ENCODE data around the gene LRP1B.
A peak's percentile ranks its signal among the peaks of the same experiment; 100 is the strongest.
"Not testable (repeated sequence)": the region's sequence is repeated elsewhere in the genome, so short reads cannot be mapped to it uniquely, and the experiment has no call there.

LRP1B gene

DNA sequence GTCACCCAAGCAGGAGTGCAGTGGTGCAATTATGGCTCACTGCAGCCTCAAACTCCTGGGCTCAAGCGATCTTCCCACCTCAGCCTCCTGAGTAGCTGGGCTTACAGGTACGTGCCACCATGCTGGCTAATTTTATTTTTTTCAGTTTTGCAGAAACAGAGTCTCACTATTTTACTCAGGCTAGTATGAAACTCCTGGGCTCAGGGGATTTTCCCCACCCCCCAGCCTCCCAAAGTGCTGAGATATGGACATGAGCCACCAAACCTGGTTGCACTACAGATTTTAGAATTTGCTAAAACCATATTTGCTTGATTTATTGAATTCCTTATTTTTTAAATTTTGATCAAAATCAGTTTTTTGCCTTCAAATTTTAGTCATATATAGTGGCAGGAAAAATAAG, 1553.4 kb downstream of the LRP1B start:
- DNase-seq: no peak

DNA sequence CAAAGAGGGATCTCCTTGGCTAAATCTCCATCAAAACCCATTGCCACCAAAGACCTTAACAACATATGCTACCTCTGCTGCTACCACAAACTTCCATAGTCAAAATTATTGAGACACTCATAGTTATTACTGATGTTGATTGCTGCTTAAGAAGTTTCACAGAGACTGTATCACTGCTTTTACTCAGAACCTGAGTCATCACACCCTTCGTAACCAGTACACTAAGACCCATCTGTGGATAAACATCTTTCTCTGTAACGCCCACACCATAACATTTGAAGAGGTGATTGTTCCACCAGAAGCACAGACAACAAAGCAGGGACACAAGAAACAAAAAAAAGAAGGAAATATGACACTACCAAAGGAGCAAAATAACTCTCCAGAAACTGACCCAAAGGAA, 1563.1 kb downstream of the LRP1B start:
- no peak for DNase-seq

DNA sequence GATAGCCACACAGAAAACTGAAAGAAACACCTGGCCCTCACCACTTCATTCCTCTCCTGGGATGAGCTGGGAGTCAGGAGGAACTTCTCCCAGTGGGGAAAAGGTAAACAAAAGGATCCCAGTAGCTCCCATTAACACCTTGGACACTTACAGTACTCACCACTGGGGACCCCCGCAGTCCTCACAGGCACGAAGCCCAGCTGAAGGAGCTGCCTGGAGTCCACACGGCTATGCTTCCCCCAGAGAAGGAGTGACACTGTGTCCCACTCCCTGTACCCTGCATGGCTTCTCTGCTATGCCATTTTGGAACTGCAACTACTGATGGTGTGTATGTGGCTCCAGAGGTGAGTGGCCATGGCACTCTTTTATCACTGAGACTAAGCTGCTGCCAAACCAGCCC, 1565.1 kb downstream of the LRP1B start:
- DNase-seq: no peak

DNA sequence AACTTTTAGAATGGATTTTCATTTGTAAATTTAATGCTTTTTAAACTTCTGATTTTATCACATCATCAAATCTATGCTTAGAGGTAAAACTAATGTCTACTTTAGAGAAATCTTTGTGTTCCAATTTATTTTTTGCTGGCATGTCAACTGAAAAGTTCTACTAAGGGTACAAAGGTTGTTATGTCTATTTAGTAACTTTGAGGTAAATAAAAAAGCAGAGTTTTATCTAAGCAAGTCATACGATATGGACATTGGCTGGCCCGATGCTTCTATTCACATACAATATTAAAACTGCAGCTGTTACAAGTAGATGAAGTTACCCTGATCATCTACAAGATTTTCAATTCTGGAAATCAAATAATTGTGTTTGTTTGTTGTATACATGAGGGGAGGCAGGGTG, 1575.1 kb downstream of the LRP1B start:
- no peak for DNase-seq

DNA sequence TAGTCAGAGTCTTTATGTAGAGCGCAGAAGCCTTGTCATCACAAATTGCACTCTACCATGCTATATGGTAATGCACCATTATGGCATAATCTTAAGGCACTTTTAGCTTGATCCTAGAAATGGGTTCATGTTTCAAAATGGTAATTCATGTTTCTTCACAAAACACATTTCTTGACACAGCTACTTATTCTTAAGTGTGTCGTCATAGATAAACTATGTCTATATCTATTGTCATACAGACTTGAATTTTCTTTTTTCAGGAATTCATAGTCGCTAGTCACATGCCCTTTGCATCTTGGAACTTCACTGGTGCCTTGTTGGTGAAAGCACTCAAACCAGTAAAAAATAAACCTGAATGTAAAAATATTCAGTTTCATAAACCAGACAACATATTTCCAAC, 1578.2 kb downstream of the LRP1B start:
- DNase-seq: no peak

DNA sequence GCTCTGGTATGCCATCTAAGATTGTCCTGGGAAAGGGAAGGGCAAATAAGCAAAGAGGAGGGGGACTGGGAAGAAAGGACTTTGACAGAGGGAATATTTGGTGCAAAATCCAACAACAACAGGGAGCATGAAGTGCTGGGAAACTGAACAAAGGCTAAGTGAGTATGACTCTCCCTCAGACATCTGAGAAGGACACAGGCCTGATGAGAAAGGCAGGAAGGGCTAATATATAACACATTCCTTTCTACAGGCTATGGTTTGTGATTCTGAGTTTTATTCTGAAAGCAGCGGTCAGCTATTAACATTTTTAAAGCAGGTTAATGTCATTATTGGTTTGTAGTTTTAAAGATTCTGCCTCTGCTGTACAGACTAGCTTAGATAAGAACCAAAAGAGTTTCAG, 1579.5 kb downstream of the LRP1B start:
- DNase-seq: no peak

DNA sequence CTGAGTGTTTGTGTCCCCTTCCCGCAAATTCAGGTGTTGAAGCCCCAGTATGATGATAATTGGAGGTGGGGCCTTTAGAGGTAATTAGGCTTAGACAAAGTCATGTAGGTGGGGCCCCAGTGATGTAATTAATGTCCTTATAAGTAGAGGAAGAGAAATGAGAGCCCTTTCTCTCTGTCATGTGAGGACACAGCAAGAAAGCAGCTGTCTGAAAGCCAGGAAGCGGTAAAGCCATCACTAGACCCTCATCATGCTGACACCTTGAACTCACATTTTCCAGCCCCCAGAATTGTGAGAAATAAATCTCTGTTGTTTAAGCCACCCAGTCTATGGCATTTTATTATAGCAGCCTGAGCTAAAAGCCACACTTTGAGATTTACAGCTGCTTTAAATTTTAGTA, 1580.0 kb downstream of the LRP1B start:
- DNase-seq: no peak

DNA sequence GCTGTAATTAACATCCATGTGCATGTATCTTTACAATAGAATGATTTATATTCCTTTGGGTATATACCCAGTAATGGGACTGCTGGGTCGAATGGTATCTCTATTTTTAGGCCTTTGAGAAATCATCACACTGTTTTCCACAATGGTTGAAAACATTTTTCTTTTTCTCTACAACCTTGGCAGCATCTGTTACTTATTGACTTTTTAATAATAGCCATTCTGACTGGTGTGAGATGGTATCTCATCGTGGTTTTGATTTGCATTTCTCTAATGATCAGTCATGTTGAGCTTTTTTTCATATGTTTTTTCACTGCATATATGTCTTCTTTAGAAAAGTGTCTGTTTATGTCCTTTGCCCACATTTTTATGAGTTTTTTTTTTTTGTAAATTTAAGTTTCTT, 1586.0 kb downstream of the LRP1B start:
- DNase-seq: not testable (repeated sequence)

DNA sequence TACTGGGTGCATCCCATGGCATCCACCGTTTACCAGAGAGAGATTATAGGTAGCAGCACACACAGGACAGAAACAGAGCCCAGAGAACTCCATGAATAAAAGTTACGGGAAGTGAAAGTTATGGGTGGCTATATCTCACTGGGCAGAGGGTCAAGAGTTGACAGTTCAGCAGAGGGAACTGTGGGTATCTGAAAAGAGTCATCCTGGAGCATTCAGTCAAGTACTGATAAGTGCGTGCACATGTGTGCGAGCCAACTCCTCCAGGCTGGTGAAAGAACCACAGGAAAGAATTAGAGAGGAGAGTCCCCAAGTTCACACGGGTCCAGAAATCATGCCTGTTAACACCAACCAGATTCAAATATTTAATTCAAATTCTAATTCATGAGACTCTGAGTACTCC, 1588.2 kb downstream of the LRP1B start:
- DNase-seq: peak; percentile 87

DNA sequence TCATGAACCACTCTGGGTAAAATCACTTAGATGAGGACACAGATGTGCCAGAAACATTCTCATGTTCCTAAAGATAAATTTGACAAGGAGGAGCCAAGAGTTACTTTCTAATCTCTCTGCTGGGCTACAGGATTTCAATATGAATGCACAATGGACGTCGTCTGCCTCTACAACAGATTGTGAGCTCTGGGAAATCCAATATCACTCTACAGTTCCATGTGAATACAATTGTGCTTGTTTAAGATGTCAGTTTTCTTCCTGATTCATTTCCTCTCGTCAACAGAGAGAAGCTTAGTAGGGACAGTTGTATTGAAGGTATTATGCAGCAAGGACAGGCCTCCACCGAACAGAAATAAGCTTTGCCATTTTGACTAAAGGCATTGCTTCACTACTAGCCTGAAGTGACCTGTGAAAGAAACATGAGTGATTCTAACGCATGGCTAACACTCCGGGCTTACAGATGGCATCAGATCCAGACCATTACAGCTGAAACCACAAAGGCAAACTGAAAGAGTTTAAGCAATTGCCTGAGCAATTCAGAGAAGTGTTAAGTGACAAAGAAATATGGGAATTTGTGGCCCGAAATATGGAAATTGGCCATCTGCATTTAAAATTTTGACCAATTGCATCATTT, 1591.5 kb downstream of the LRP1B start:
- peak; percentile 86 for DNase-seq

DNA sequence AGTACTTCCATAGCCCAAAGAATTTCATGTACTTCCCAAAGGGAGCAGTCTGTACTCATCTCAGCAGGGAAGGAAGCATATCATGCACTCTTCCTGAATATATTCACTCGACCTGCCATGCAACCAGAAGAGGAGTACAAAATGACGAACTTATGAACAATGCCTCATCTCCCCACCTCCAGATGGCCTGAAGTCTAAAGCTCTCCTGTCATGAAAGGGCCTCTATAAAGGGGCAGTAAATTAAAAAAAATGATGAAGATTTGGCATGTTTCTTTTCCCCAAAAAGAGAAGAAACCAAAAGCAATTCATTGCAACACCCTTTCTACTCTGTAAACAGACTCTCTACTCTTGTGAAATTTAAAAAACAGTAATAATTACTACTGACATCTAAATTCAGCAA, 1601.1 kb downstream of the LRP1B start:
- no peak for DNase-seq

DNA sequence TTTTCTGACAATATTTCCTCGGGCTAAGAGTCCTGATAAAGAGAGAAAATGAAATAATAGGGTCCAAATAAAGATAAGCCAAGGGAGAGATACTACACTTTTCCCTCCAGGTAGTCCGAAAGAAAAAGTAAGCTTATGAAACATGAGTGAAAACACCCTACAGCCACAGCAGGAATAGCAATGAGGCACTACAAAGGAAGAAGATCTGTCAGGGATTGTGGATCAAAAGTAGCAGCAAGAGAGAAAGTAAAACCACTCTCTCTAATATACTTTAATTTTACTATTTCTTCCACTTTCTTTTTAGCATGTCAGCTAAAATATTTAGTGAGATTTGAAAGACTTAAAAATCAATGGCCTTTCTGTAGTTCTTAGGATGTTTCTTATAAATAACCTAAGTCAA, 1601.8 kb downstream of the LRP1B start:
- DNase-seq: no peak

DNA sequence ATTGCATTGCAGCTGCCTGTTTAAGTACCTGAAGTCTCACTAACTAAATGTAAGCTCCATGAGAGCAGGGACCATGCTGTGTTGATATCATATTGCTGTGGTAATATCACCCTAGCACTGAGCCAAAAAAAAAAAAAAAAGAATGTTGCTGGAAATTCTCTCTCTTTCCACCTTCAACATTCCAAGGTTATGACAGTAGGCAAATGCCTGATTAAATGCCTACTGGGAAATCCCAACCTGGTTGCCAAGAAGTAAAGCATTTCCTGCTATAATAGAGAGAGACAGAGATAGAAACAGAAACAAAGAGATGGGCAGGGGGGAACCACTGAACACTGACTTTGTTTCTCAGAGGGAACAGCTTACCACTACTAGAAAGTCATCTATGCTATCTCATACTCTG, 1604.2 kb downstream of the LRP1B start:
- DNase-seq: no peak

DNA sequence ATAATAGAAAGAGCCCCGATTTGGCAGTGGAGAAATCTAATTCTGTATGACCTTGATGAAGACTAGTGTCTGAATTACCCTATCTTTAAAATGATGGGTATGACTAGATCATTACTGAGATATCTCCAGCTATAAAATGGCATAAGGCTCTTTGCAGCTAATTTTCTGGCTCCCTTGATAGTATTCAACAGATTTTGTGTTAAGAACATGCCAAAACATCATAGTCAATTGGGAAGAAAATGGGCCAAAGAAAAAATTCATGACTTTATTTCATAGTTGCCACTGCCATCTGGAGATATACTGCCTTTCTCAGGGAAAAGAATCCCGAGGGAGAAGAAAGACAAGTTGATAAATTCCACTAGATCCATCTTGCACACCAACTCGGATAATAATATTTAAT, 1618.7 kb downstream of the LRP1B start:
- DNase-seq: no peak

DNA sequence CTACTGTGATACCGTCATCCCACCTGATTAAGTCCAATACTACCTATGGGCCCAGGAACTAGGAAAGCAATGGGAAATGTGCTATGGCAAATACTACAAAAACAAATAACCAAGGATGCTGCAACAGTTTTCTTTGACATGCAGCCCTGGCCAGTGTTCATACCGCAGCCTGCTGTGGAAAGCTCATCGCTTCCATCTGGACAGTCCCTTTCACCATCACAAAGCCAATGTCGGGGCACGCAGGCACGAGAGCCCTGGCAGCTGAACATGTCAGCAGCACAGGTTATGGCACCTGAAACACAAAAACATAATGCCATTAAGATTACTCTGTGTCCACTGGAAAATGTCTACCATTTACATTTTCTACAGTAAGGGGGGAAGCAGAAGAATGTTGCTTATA, 1621.1 kb downstream of the LRP1B start:
- DNase-seq: no peak

DNA sequence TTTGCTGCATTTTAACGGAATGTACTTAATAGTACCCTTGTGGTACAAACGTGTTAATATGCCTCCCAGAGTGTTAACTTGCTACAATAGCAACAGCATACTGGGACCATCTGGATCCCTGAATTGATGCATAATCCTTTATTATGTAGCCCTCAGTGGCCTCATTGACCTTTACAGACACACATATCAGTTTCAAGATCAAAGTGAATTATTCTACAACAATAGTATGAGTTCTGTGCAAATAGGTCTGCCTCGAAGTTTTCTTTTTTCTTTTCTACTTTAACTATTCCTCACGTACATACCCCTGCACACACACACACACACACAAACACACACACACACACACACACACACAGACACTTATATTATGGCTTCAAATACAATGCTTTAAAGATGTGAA, 1622.1 kb downstream of the LRP1B start:
- no peak for DNase-seq

DNA sequence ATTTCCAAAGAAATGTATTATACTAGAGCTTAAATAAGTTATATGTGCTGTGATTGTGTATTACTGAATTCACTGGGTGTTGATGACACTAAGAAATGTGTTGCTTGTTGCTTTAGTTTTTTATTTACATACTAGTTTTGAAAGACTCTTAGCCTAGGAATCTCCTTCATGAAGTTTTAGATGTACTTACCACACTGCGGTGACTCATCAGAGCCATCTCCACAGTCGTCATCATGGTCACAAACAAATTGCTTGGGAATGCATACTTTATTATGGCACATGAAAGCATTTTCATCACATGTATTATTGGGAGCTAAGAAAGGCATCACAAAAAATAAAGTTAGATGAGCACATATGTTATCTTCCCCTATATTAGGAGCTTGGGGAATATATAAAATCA, 1624.2 kb downstream of the LRP1B start:
- DNase-seq: no peak

DNA sequence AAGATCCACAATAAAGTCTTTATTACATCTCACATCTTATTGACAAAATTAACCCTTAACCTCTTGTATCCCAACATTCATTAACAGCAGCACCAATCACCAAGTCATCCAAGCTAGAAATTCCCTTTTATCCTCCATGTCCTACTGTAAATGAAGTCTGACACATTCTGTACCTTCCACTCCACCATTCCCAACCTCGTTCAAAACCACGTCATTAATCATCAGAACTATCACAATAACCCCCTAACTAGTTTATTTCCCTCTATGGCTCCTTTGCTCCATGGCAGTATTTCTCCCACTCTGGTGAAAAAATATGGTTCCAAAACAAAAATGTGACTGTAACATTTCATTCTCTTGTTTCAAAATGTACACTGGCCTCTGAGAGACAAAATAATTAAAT, 1626.2 kb downstream of the LRP1B start:
- DNase-seq: no peak

DNA sequence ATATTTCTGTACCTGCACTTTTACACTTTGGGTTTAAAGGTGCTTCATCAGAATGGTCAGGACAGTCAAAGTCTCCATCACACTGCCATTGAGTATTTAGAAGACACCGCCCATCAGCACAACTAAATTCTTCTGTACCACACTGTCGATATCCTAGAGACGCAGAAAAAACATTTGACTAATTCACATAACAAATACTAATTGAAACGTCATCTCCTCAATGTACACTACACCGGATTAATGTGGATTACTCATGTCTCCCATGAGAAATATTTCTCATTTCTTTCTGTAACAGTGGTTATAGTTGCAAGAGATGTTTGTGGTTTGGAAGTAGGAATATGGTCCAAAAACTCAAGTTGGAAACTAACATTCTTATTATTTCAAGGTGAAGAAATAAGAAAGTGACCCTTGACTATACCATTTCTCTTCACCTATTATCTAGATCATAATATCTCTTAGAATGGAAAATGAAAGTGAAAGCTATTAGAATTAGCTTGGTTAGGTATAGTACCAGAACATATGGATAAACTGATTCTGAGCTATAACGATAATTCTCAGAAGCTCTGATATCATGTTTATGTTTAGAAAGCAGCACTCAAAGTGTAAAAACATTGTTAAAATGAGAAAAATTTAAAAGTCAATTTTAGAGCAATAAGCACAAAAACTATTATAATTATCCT, 1627.7 kb downstream of the LRP1B start:
- no peak for DNase-seq

DNA sequence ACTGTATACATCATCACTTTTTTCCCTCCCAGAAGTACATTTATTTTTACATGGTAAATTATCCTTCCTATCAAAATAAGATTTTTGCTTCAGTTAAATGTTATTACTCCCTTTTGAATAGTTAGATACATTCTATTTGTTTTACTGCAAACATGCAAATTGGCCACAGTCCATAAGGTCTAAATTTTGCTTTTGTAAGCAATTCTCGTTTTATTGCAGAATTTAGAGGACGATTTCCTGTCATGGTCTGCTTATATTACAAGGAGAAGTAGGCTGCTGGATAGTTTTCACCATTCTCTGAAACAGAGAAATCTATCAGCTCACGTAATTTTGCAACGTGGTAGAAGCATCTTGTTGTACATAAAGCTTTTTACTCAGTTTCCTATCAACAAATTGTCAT, 1632.5 kb downstream of the LRP1B start:
- DNase-seq: no peak

DNA sequence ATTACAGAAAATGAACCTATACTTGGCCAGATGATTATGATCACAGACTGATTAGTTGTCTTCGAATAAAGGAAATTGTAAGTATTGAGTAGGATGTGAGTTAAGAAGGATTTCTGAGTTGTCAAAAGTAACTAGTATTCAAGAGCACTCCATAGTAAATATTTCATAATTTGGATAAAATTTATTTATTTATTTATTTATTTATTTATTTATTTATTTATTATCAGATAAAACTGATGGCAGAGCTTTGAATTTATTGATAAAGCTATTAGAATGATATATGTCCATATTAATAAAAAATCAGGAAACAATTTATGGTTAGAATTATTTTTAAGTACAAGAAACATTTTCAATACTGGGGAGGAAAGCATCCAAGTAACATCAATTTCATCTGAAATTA, 1634.1 kb downstream of the LRP1B start:
- DNase-seq: no peak

DNA sequence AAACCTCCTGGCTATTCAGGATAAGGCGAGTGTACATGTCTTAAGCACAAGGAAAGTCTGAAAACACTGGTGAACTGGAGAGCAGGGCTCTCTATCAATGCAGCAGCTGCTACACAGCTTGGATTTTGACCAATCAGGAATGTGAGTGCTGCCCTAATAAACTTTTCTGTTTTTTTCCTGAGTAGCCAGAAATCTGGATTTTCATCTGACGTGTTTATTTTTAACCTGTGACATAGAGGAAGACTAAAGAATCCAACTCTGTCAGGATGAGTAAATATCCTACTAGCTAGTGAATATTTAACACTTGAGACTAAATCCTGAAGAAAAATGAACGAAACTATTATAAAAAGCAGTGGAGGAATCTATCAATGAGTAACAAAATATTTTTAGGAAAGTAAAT, 1638.9 kb downstream of the LRP1B start:
- DNase-seq: no peak

DNA sequence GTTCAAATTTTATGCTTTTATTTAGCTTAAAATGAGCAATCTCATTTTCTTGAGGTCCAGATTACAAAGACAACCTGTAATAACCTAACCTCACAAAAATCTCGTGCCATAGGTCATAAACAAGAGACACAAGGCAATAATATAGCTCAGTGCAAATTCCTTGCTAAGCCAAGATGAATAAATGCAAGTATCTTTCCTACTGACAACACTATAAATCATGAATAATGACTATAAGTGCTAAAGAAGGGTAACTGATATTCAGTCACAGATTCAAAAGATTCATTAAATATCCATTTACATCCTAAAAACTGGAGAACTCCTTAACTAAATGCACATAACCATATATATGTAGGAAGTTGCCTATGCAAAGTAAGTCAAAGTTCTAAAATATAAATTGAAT, 1641.6 kb downstream of the LRP1B start:
- no peak for DNase-seq

DNA sequence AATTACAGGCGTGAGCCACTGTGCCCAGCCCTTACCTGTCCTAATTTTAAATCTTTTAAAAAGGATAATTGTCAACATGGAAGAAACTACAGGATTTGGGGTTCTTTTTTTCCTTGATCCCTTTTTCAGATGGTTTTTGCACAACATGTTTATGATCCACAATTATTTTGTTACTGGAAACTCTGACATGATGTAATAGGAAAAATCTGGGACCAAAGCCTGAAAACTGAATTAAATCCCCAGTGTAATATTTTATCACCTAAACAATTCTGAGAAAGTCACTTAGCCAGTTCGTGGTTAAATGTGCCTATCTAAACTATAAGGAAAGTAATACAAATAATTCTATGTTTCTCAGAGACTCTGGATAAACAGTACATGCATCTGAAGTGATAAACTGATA, 1649.7 kb downstream of the LRP1B start:
- no peak for DNase-seq

DNA sequence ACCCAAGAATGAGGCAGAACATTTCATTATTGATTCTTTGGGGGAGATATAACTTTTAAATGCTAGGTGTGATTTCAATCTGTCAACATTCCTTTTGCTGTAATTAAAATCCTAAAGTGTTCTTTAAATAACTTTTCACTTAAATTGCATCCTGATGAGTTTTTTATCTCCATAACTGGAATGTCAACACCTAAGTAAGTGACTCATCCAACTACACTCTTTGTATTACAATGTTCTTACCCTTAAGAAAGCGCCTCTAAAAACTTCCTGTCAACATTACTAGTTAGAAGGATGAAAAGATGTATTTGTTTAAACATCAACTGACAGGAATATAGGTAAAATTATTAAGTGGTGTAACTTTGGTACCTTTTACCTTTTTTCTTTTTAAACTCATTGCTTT, 1657.0 kb downstream of the LRP1B start:
- no peak for DNase-seq

Measured in MV-4-11 (cell line).